H1 (cell line): ENCODE data around the gene RAPGEF5. TPM values are rescaled to one million over a fixed set of nuclear protein-coding genes. Genes with fewer than 3 reads are reported as not detected.

Experiments
- CTCF ChIA-PET: fragments of 300-600 bp; sonication (Branson Sonifier 250); formaldehyde crosslinking; loops from one replicate; lab custom pipeline; 2021; ENCODE audit not compliant: partially characterized antibody; lab: Charles Lee
- POLR2A ChIA-PET: fragments of 300-600 bp; sonication (Branson Sonifier 250); formaldehyde crosslinking; loops from one replicate; lab custom pipeline; 2021; ENCODE audit warnings: inconsistent platforms; ENCODE audit not compliant: partially characterized antibody; lab: Charles Lee
- DNase-seq, 2 experiments: peaks; one replicate each; pipeline versions ENCODE4 v3.0.0 to v3.0.0-alpha.2; 2010 to 2022; ENCODE audit warnings: low spot score in 2 of 2, low read depth in 1 of 2, mixed read lengths in 1 of 2
- FAIRE-seq: peaks from 2 replicates; lab custom pipeline; 2011; peaks lifted over from hg19 to GRCh38; lab: Jason Lieb, UNC
- H2AFZ ChIP-seq: 2 replicates; pipeline ENCODE4 v1.8.1; 2012; ENCODE audit warnings: low read length, inconsistent platforms
- H2AK5ac ChIP-seq: 2 replicates; pipeline ENCODE4 v1.6.1; 2013; ENCODE audit warnings: low read depth, low read length
- H2BK120ac ChIP-seq: replicated peaks from 2 replicates; pipeline ENCODE3; 2013; ENCODE audit warnings: low read depth, low read length, inconsistent platforms
- H2BK12ac ChIP-seq: 2 replicates; pipeline ENCODE4 v1.6.1; 2013; ENCODE audit warnings: low read depth, low read length
- H2BK15ac ChIP-seq: 2 replicates; pipeline ENCODE4 v1.6.1; 2013; ENCODE audit warnings: low read length
- H2BK20ac ChIP-seq: 2 replicates; pipeline ENCODE4 v1.6.1; 2013; ENCODE audit warnings: low read length
- H2BK5ac ChIP-seq: 2 replicates; pipeline ENCODE4 v1.6.1; 2013; ENCODE audit warnings: low read depth, low read length
- H3K14ac ChIP-seq: 2 replicates; pipeline ENCODE4 v1.6.1; 2013; ENCODE audit warnings: inconsistent platforms; ENCODE audit not compliant: insufficient read length
- H3K18ac ChIP-seq: 2 replicates; pipeline ENCODE4 v1.6.1; 2013; ENCODE audit warnings: low read length; ENCODE audit errors: extremely low read depth
- H3K23ac ChIP-seq: 2 replicates; pipeline ENCODE4 v1.6.1; 2013; ENCODE audit warnings: inconsistent platforms; ENCODE audit not compliant: insufficient read length
- H3K23me2 ChIP-seq: 2 replicates; pipeline ENCODE4 v1.6.1; 2013; ENCODE audit warnings: low read depth, low read length
- H3K27ac ChIP-seq: 2 replicates; pipeline ENCODE4 v1.6.1; 2011; ENCODE audit warnings: low read depth, low read length, inconsistent platforms
- H3K27me3 ChIP-seq, 4 experiments: replicated peaks in 1 of 4; 1 replicate in 1 of 4; 2 replicates in 3 of 4; pipeline versions ENCODE4 v1.6.1 to v1.8.1; 2011 to 2013; ENCODE audit warnings: low read length in 3 of 4, mild to moderate bottlenecking in 3 of 4, inconsistent platforms in 2 of 4, mixed read lengths in 2 of 4, moderate library complexity in 1 of 4; ENCODE audit not compliant: control insufficient read depth in 3 of 4, insufficient read depth in 3 of 4; ENCODE audit errors: extremely low read depth in 1 of 4
- H3K36me3 ChIP-seq, 4 experiments: 2 replicates each; pipeline versions ENCODE4 v1.6.1 to v1.8.1; 2011 to 2013; ENCODE audit warnings: mild to moderate bottlenecking in 4 of 4, low read length in 3 of 4, moderate library complexity in 2 of 4, control low read depth in 1 of 4, inconsistent platforms in 1 of 4; ENCODE audit not compliant: insufficient read depth in 4 of 4, control insufficient read depth in 2 of 4
- H3K4ac ChIP-seq: replicated peaks from 2 replicates; pipeline ENCODE3; 2013; ENCODE audit warnings: low read length, low read depth, mixed read lengths, inconsistent platforms; ENCODE audit not compliant: insufficient read length
- H3K4me1 ChIP-seq, 4 experiments: replicated peaks in 1 of 4; 1 replicate in 1 of 4; 2 replicates in 3 of 4; pipeline versions ENCODE4 v1.6.1 to v1.8.1; 2011 to 2013; ENCODE audit warnings: low read length in 3 of 4, inconsistent platforms in 2 of 4, mixed read lengths in 1 of 4; ENCODE audit not compliant: insufficient read depth in 4 of 4, control insufficient read depth in 3 of 4
- H3K4me2 ChIP-seq, 2 experiments: 2 replicates each; pipeline versions ENCODE4 v1.6.1 to v1.8.1; 2011 to 2013; ENCODE audit warnings: low read depth in 2 of 2, low read length in 2 of 2, control low read depth in 1 of 2, inconsistent platforms in 1 of 2, mild to moderate bottlenecking in 1 of 2; ENCODE audit not compliant: insufficient read depth in 1 of 2
- H3K4me3 ChIP-seq, 4 experiments: fragments of 200-600, 300-600 bp in 1 of 4; sonication (generic), shearing (Covaris generic), sonication (Bioruptor Twin) in 1 of 4; 2 replicates each; pipeline versions ENCODE4 v1.5.1 to v1.8.1; 2011 to 2016; ENCODE audit warnings: low read length in 4 of 4, low read depth in 3 of 4, control low read depth in 2 of 4, inconsistent platforms in 2 of 4, mild to moderate bottlenecking in 2 of 4, mixed read lengths in 1 of 4, moderate library complexity in 1 of 4; ENCODE audit not compliant: insufficient read depth in 2 of 4; ENCODE audit errors: extremely low read depth in 1 of 4
- H3K56ac ChIP-seq: replicated peaks from 2 replicates; pipeline ENCODE3; 2013; ENCODE audit warnings: low read depth, mild to moderate bottlenecking, mixed read lengths, low read length, inconsistent platforms; ENCODE audit not compliant: insufficient read length
- H3K79me1 ChIP-seq: 2 replicates; pipeline ENCODE4 v1.6.1; 2013; ENCODE audit warnings: low read depth, low read length, control low read depth
- H3K79me2 ChIP-seq, 2 experiments: 2 replicates each; pipeline versions ENCODE4 v1.6.1 to v1.8.1; 2012 to 2013; ENCODE audit warnings: low read length in 2 of 2, mild to moderate bottlenecking in 2 of 2, inconsistent platforms in 1 of 2; ENCODE audit not compliant: insufficient read depth in 2 of 2, control insufficient read depth in 1 of 2
- H3K9ac ChIP-seq, 4 experiments: replicated peaks in 1 of 4; 1 replicate in 1 of 4; 2 replicates in 3 of 4; pipeline versions ENCODE4 v1.6.1 to v1.8.1; 2011 to 2013; ENCODE audit warnings: low read depth in 3 of 4, low read length in 3 of 4, control low read depth in 2 of 4, mild to moderate bottlenecking in 2 of 4, moderate library complexity in 2 of 4, inconsistent platforms in 1 of 4; ENCODE audit errors: extremely low read depth in 1 of 4
- H3K9me3 ChIP-seq, 2 experiments: 2 replicates each; pipeline versions ENCODE4 v1.6.1 to v1.8.1; 2012 to 2013; ENCODE audit warnings: mild to moderate bottlenecking in 2 of 2, moderate library complexity in 2 of 2, control low read depth in 1 of 2, inconsistent platforms in 1 of 2, low read depth in 1 of 2, low read length in 1 of 2, mixed read lengths in 1 of 2; ENCODE audit not compliant: insufficient read depth in 2 of 2
- H4K20me1 ChIP-seq, 2 experiments: replicated peaks in 1 of 2; 2 replicates each; pipeline versions ENCODE3 to v1.8.1; 2011 to 2013; ENCODE audit warnings: inconsistent platforms in 2 of 2, low read length in 2 of 2, mild to moderate bottlenecking in 1 of 2; ENCODE audit not compliant: insufficient read depth in 2 of 2, control insufficient read depth in 1 of 2
- H4K5ac ChIP-seq: 2 replicates; pipeline ENCODE4 v1.6.1; 2013; ENCODE audit warnings: low read length, low read depth, mixed read lengths, inconsistent platforms; ENCODE audit not compliant: insufficient read length
- H4K8ac ChIP-seq: 2 replicates; pipeline ENCODE4 v1.8.0; 2013; ENCODE audit warnings: mild to moderate bottlenecking, moderate library complexity, low read length, inconsistent platforms; ENCODE audit not compliant: insufficient read depth; ENCODE audit errors: extremely low read depth
- H4K91ac ChIP-seq: replicated peaks from 2 replicates; pipeline ENCODE3; 2013; ENCODE audit warnings: low read length, mixed read lengths, inconsistent platforms; ENCODE audit not compliant: insufficient read length
- BRCA1 ChIP-seq: IDR thresholded peaks from 2 replicates; pipeline ENCODE4 v1.6.1; 2012; ENCODE audit warnings: low read depth, low read length, improper control_type of control experiment
- CBX8 ChIP-seq: fragments of 300-800, 300-1000 bp; sonication (generic); IDR thresholded peaks from 2 replicates; pipeline ENCODE4 v1.7.1; 2016; ENCODE audit warnings: low read depth, low read length, borderline replicate concordance
- NRF1 ChIP-seq: IDR thresholded peaks from 2 replicates; pipeline ENCODE4 v1.6.1; 2011; ENCODE audit warnings: mild to moderate bottlenecking, low read depth, low read length, improper control_type of control experiment
- RAD21 ChIP-seq, 2 experiments: IDR thresholded peaks in 1 of 2; conservative IDR thresholded peaks in 1 of 2; 2 replicates each; pipeline ENCODE4 v1.6.1; 2011; ENCODE audit warnings: low read depth in 2 of 2, low read length in 2 of 2, improper control_type of control experiment in 1 of 2, inconsistent platforms in 1 of 2, mild to moderate bottlenecking in 1 of 2, moderate library complexity in 1 of 2
- RXRA ChIP-seq: IDR thresholded peaks from 2 replicates; pipeline ENCODE4 v1.6.1; 2011; ENCODE audit warnings: low read depth, mild to moderate bottlenecking, low read length, moderate library complexity; ENCODE audit not compliant: insufficient read depth
- SP1 ChIP-seq: IDR thresholded peaks from 2 replicates; pipeline ENCODE4 v1.6.1; 2011; ENCODE audit warnings: low read depth, low read length
- SUZ12 ChIP-seq: fragments of 200-600 bp; sonication (generic); IDR thresholded peaks from 2 replicates; pipeline ENCODE4 v1.6.1; 2012; ENCODE audit warnings: mild to moderate bottlenecking, inconsistent platforms, low read length, moderate library complexity, mixed read lengths
- WGBS, 2 experiments: shearing (Covaris generic) in 1 of 2; methylation state at CpG; one replicate each; pipeline versions ENCODE4 v1.1.6 to v1.1.7; 2013 to 2015; ENCODE audit warnings: low lambda C conversion rate in 2 of 2, mixed read lengths in 2 of 2, inconsistent platforms in 1 of 2, low coverage in 1 of 2, missing lambda C conversion rate in 1 of 2; ENCODE audit not compliant: insufficient replicate concordance in 2 of 2, insufficient coverage in 1 of 2, insufficient read length in 1 of 2; ENCODE audit errors: extremely low coverage in 1 of 2, missing lambda C conversion rate in 1 of 2; 5-methylcytosine and 5-hydroxymethylcytosine counted together
- polyA plus RNA-seq, 7 experiments: library from polyadenylated mRNA; depleted of rRNA in 3 of 7; stranded (reverse) in 5 of 7; unstranded in 2 of 7; fragments of >200 nt in 5 of 7; fragments of 200-250 nt in 2 of 7; gene quantifications; 1 replicate in 5 of 7; 2 replicates in 1 of 7; 4 replicates in 1 of 7; pipeline versions ENCODE4 v1.2.1 to v1.2.3, GENCODE V29; 2011 to 2013; ENCODE audit warnings: missing spikeins in 2 of 7, mixed read lengths in 2 of 7
- total RNA-seq: library from RNA; stranded (reverse); fragmentation: NEBNext Ultra II Directional; extraction: Animal tissue kit (Norgen Biotek cat#: 25700); gene quantifications from 2 replicates; pipeline ENCODE4 v1.2.1, GENCODE V29; 2021

Gene RAPGEF5
- total and polyA plus RNA-seq, 2 of the 8 experiments (the other 6 are each of a cell fraction or from before 2014, with no cell fraction given) = 4.4 to 22.9 TPM

DNA sequence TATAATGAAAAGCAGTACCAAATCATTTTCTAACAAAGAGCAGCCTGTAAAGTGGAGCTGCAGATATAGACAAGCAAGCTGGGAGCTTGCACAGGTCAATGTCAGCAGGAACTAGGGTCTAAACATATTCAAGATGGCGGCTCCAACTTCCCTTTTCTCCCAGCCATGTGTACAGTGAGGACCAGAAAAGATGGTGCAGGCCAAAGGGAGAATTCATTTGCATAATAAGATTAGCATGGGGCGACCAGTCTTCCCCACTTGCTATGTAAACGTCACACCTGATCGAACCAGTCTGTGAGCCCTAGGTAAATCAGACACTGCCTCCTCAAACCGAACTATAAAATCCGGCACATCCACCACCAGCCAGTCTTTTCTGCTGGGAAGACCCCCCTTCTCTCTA is 4.4 kb upstream of the RAPGEF5 start:
- CTCF ChIA-PET = interaction anchor here (0.7 to 1.6 kb wide), 6 partner anchors 11 to 265 kb away, joined by 3 to 5 read pairs (median 3); no protein-coding TSS in a partner anchor

More for the DNA sequence above, 4.4 kb upstream of the RAPGEF5 start:
- no peak overlapping the region for H3K4me3 ChIP-seq
- H4K20me1 ChIP-seq = no peaks in the 10 kb centered on the region
- no peaks in the 10 kb centered on the region for H3K9me3 ChIP-seq
- no peak overlapping the region for H3K9ac ChIP-seq
- WGBS, 2 experiments = 81% methylated on average over 6 of the region's 6 CpGs; no CpG with 5 or more reads in 1 of the 2 experiments
- H3K4me2 ChIP-seq = no peak overlapping the region
- peaks cover 0 to under 1% of the 10 kb centered on the region in 2 experiments; a peak in 2 of 4 replicates for H3K79me2 ChIP-seq
- peaks cover 3% of the 10 kb centered on the region; the same call in 1 of the 2 replicates for H3K23me2 ChIP-seq
- H3K27me3 ChIP-seq = peaks cover 0 to 14% (median 7%) of the 10 kb centered on the region in 4 experiments; a peak in 5 of 7 replicates
- H4K5ac ChIP-seq = no peak overlapping the region
- no peaks in the 10 kb centered on the region for H3K79me1 ChIP-seq
- H3K36me3 ChIP-seq = no peaks in the 10 kb centered on the region
- TF ChIP-seq BRCA1 = no peak
- TF ChIP-seq SUZ12 = no peak
- no peak for TF ChIP-seq RAD21 (IDR thresholded peaks at IDR 0.05 in 1 of 2, conservative IDR thresholded peaks at IDR 0.05 in 1 of 2; ENCODE audit: low read depth in 2 of 2, low read length in 2 of 2)
- no peak for TF ChIP-seq SP1
- TF ChIP-seq RXRA = no peak
- no peak for TF ChIP-seq NRF1
- no peak for TF ChIP-seq CBX8
- TF ChIP-seq, all 59 proteins: peak for 0
- Histone ChIP-seq H2BK5ac (no peak overlapping the region), H3K18ac (no peak overlapping the region), H4K8ac (no peak overlapping the region), H3K27ac (no peak overlapping the region), H3K56ac (no peak overlapping the region), H2BK12ac (no peak overlapping the region), H2BK120ac (no peak overlapping the region), H3K14ac (no peak overlapping the region), H2AFZ (no peak overlapping the region), H2AK5ac (no peak overlapping the region), H3K4ac (no peak overlapping the region), H2BK15ac (no peak overlapping the region), H2BK20ac (no peak overlapping the region), H3K23ac (no peak overlapping the region), H3K4me1 (peaks cover 0 to 7% (median 6%) of the 10 kb centered on the region in 4 experiments; a peak in 3 of 7 replicates), H4K91ac (no peak overlapping the region)
- FAIRE-seq (no peak), DNase-seq (no peak)
- POLR2A ChIA-PET = no interaction called here
